ENCODE measurements around the gene CAPZA2.

- TF ChIP-seq, protein P1, sequence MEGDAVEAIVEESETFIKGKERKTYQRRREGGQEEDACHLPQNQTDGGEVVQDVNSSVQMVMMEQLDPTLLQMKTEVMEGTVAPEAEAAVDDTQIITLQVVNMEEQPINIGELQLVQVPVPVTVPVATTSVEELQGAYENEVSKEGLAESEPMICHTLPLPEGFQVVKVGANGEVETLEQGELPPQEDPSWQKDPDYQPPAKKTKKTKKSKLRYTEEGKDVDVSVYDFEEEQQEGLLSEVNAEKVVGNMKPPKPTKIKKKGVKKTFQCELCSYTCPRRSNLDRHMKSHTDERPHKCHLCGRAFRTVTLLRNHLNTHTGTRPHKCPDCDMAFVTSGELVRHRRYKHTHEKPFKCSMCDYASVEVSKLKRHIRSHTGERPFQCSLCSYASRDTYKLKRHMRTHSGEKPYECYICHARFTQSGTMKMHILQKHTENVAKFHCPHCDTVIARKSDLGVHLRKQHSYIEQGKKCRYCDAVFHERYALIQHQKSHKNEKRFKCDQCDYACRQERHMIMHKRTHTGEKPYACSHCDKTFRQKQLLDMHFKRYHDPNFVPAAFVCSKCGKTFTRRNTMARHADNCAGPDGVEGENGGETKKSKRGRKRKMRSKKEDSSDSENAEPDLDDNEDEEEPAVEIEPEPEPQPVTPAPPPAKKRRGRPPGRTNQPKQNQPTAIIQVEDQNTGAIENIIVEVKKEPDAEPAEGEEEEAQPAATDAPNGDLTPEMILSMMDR (IDR thresholded peaks at IDR 0.05), result no peak
- no peak for TF ChIP-seq POLR2A (IDR thresholded peaks at IDR 0.05)
These were observed 25.5 kb upstream of the CAPZA2 start for GRCh38 chr7:116836911-116837310.

Measured in heart left ventricle (tissue), 13 donors.